SK-N-SH (cell line): Measurements from ENCODE around the gene ACE. TPM values are rescaled to one million over a fixed set of nuclear protein-coding genes. Genes with fewer than 3 reads are reported as not detected.
A peak's percentile ranks its signal among the peaks of the same experiment; 100 is the strongest.

Experiments
- CTCF ChIA-PET: fragments of 300-600, 350-600 bp; formaldehyde crosslinking; extraction: SDS; loops from one replicate; lab custom pipeline; 2021; lab: Yijun Ruan, JAX
- POLR2A ChIA-PET: fragments of 350-600 bp; sonication (Branson Sonifier 250); formaldehyde crosslinking; extraction: SDS; loops from one replicate; lab custom pipeline; 2020; ENCODE audit warnings: antibody characterized with exemption, inconsistent platforms; lab: Yijun Ruan, JAX
- DNase-seq: peaks from one replicate; pipeline ENCODE4 v3.0.0; 2012
- H2AFZ ChIP-seq: fragments of 200-600 bp; sonication (generic); 2 replicates; pipeline ENCODE4 v1.8.1; 2016; ENCODE audit warnings: antibody characterized with exemption, mild to moderate bottlenecking, low read depth
- H3F3A ChIP-seq: fragments of 200-600 bp; sonication (generic); replicated peaks from 2 replicates; pipeline ENCODE3; 2016; ENCODE audit warnings: antibody characterized with exemption, mild to moderate bottlenecking; ENCODE audit not compliant: insufficient read depth
- H3K27ac ChIP-seq, 2 experiments: fragments of 200-500 bp in 1 of 2; fragments of 200-600 bp in 1 of 2; sonication (Bioruptor generic) in 1 of 2; sonication (generic), shearing (Covaris generic) in 1 of 2; 2 replicates each; pipeline versions ENCODE4 v1.5.1 to v1.6.1; 2014 to 2016; ENCODE audit warnings: low read depth in 2 of 2, inconsistent platforms in 1 of 2, low read length in 1 of 2, mild to moderate bottlenecking in 1 of 2, mixed read lengths in 1 of 2
- H3K27me3 ChIP-seq: fragments of 200-600 bp; sonication (generic), shearing (Covaris generic); 2 replicates; pipeline ENCODE4 v1.6.1; 2016; ENCODE audit warnings: mixed run types; ENCODE audit not compliant: insufficient read depth
- H3K36me3 ChIP-seq, 2 experiments: fragments of 200-500 bp in 1 of 2; fragments of 200-600 bp in 1 of 2; sonication (Bioruptor generic) in 1 of 2; sonication (generic) in 1 of 2; replicated peaks in 1 of 2; 2 replicates each; pipeline versions ENCODE3 to v1.5.1; 2014 to 2016; ENCODE audit warnings: low read length in 1 of 2, mild to moderate bottlenecking in 1 of 2; ENCODE audit not compliant: insufficient read depth in 2 of 2, control insufficient read depth in 1 of 2
- H3K4me1 ChIP-seq, 2 experiments: fragments of 200-500 bp in 1 of 2; fragments of 200-600 bp in 1 of 2; sonication (Bioruptor generic) in 1 of 2; sonication (generic), shearing (Covaris generic) in 1 of 2; 2 replicates each; pipeline versions ENCODE4 v1.5.1 to v1.6.1; 2014 to 2016; ENCODE audit warnings: low read depth in 1 of 2, low read length in 1 of 2, mixed run types in 1 of 2; ENCODE audit not compliant: insufficient read depth in 2 of 2, control insufficient read depth in 1 of 2
- H3K4me2 ChIP-seq: fragments of 200-600 bp; sonication (generic), shearing (Covaris generic); 2 replicates; pipeline ENCODE4 v1.6.1; 2017; ENCODE audit warnings: mixed run types
- H3K4me3 ChIP-seq, 2 experiments: fragments of 200-500 bp in 1 of 2; fragments of 200-600 bp in 1 of 2; sonication (Bioruptor generic) in 1 of 2; sonication (generic), shearing (Covaris generic) in 1 of 2; 2 replicates each; pipeline versions ENCODE4 v1.5.1 to v1.8.1; 2014 to 2016; ENCODE audit warnings: low read depth in 2 of 2, inconsistent platforms in 1 of 2, low read length in 1 of 2, mild to moderate bottlenecking in 1 of 2, mixed read lengths in 1 of 2, moderate library complexity in 1 of 2
- H3K79me2 ChIP-seq: fragments of 200-600 bp; sonication (generic); 2 replicates; pipeline ENCODE4 v1.8.1; 2017; ENCODE audit warnings: mild to moderate bottlenecking; ENCODE audit not compliant: insufficient read depth
- H3K9ac ChIP-seq: fragments of 200-600 bp; sonication (generic); 2 replicates; pipeline ENCODE4 v1.6.1; 2017; ENCODE audit warnings: mixed run types
- H3K9me2 ChIP-seq: fragments of 200-600 bp; sonication (generic); 2 replicates; pipeline ENCODE4 v1.6.1; 2017; ENCODE audit warnings: mixed run types
- H3K9me3 ChIP-seq: fragments of 200-600 bp; sonication (generic); 2 replicates; pipeline ENCODE4 v1.6.1; 2017; ENCODE audit warnings: mixed run types, mild to moderate bottlenecking, moderate library complexity
- H4K20me1 ChIP-seq: fragments of 200-600 bp; sonication (generic); 2 replicates; pipeline ENCODE4 v1.6.1; 2017; ENCODE audit warnings: mild to moderate bottlenecking, mixed run types; ENCODE audit not compliant: insufficient read depth
- CHD2 ChIP-seq: fragments of 150-350 bp; IDR thresholded peaks from 2 replicates; pipeline ENCODE4 v1.6.1; 2018; ENCODE audit warnings: low read length; ENCODE audit not compliant: partially characterized antibody
- EP300 ChIP-seq, 2 experiments: IDR thresholded peaks; 2 replicates each; pipeline versions ENCODE4 v1.4.0 to v1.6.1; 2012; ENCODE audit warnings: borderline replicate concordance in 1 of 2, low read depth in 1 of 2, low read length in 1 of 2
- FOXJ3 ChIP-seq: sonication (generic); formaldehyde crosslinking; IDR thresholded peaks from 2 replicates; pipeline ENCODE4 v1.5.1; 2020; ENCODE audit warnings: mild to moderate bottlenecking, missing genetic modification reagents
- MAX ChIP-seq: IDR thresholded peaks from 2 replicates; pipeline ENCODE4 v1.4.0; 2012; ENCODE audit warnings: low read depth
- RCOR1 ChIP-seq: fragments of 150-350 bp; IDR thresholded peaks from 2 replicates; pipeline ENCODE4 v1.6.1; 2017; ENCODE audit warnings: antibody characterized with exemption, low read length
- RXRA ChIP-seq: IDR thresholded peaks from 2 replicates; pipeline ENCODE4 v1.4.0; 2012; ENCODE audit warnings: low read depth, mild to moderate bottlenecking, borderline replicate concordance
- SIN3A ChIP-seq: IDR thresholded peaks from 2 replicates; pipeline ENCODE4 v1.6.1; 2012; ENCODE audit warnings: low read depth, mild to moderate bottlenecking, low read length, moderate library complexity, borderline replicate concordance
- WGBS: methylation state at CpG from one replicate; pipeline ENCODE4 v1.1.6; 2017; ENCODE audit warnings: low lambda C conversion rate; 5-methylcytosine and 5-hydroxymethylcytosine counted together
- polyA plus RNA-seq, 3 experiments: library from polyadenylated mRNA; depleted of rRNA; stranded (reverse); fragments of >200 nt; gene quantifications; 2 replicates each; pipeline ENCODE4 v1.2.3, GENCODE V29; 2012

The ACE gene
- polyA plus RNA-seq, 1 of the 3 experiments (the other 2 are of a cell fraction), result 12.1 TPM

DNA sequence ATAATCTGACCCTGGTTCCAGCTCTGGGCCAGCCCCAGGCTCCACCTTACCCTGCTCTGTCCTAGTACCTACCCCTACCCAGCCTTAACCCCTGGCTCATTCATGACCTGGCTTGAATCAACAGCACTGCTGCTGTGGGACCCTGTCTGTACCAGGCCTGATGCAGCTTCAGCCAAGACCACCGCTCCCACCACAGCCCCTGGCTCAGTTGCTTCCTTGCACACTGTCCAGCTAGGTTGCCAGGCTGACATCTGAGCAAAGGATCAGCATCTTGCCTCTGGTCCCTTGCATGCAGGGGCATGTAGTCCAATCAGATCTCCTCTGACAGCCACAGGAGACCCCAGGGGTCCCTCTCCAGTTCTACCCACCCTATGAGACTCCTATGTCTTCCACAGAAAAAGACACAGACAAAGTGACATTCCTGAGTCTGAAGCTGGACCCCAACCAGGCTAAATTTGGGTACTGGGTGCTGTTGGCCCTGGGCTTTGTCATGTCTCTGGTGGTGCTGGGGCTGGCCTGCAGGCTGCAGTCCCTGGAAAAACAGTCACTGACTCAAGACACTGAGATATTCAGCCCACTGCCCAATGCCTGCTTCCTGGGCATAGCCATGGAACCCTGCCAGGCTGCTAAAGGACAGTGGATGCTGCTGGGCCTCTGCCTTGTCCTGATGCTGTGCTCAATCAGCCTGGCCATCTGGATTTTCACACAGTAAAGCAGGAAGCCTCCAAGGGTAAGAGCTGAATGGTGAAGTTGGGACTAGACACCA lies 42.4 kb downstream of the ACE start:
- CTCF ChIA-PET, result interaction anchor here (0.9 to 1.9 kb wide), 13 partner anchors 13 to 826 kb away, joined by 3 to 7 read pairs (median 4); no protein-coding TSS in a partner anchor
- Histone ChIP-seq H3K4me1 (peaks cover 2 to 42% of the 10 kb centered on the region in 2 experiments; a peak in 1 of 4 replicates), H3K9ac (no peak overlapping the region), H3K27ac (peak overlapping the region in 1 of 2 experiments; percentile 84; a peak in 2 of 4 replicates), H4K20me1 (no peaks in the 10 kb centered on the region; the same call in 1 of the 2 replicates), H3K27me3 (no peaks in the 10 kb centered on the region), H3K4me3 (no peak overlapping the region), H3K4me2 (no peak overlapping the region), H2AFZ (no peak overlapping the region), H3K36me3 (no peaks in the 10 kb centered on the region), H3F3A (no peaks in the 10 kb centered on the region), H3K79me2 (no peaks in the 10 kb centered on the region), H3K9me2 (no peaks in the 10 kb centered on the region), H3K9me3 (no peaks in the 10 kb centered on the region)
- POLR2A ChIA-PET, result interaction anchor here (0.7 to 1.0 kb wide), 2 partner anchors 8 to 43 kb away, joined by 3 read pairs; partner anchors contain the start of gene ACE
- peak; percentile 84 for DNase-seq
- TF ChIP-seq CHD2, result no peak
- peak in 1 of 2 experiments; percentile 53; a peak in 2 of 4 replicates for TF ChIP-seq EP300 (IDR thresholded peaks at IDR 0.05; ENCODE audit: borderline replicate concordance in 1 of 2, low read depth in 1 of 2, low read length in 1 of 2)
- TF ChIP-seq SIN3A, result no peak
- peak; percentile 20; the same call in 1 of the 2 replicates for TF ChIP-seq RCOR1
- WGBS, result 14% methylated on average over 1 of the region's 1 CpG

DNA sequence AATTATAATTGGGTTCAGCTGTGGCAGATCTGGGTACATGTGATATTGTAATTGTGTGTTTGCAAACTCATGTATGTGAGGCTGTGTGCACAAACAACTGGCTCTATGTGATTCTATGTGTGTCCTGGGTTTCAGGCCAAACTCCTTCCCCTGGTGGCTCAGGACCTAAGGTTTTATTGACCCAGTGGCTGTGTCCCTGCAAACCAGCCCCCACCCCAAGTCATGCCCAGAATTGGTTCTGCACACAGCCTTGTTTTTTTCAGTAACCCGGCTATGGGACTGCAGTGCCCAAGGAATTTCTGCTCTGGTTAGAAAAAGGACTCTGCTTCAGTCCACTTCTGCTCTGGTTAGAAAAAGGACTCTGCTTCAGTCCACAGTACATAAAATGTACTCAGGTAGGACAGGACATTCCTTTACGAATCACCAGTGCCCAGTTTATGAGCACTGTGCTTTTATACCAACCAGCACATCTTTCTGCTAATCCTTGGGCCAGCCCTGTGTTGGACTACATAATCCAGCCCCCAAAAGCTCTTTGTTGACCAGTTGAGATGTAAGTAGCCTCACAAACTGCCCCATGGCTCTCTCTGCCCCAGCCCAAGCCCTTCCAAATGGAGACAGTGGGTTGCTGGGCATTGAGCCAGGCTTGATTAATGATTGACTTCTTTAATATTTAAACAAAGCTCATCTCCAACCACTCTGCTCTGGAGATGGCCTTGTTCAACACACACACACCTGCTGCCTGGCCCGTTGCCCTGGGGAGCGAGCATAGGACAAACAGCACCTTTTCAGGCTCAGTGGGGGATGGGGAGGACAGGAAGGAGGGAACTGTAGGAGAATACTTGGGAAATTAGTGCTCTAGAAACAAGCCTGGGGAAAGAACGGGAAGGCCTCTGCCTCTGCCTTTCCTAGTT lies 43.4 kb downstream of the ACE start:
- Histone ChIP-seq H4K20me1 (no peaks in the 10 kb centered on the region; the same call in 1 of the 2 replicates), H3K9ac (no peak overlapping the region), H3K9me3 (no peaks in the 10 kb centered on the region), H3K4me2 (no peak overlapping the region), H3F3A (no peaks in the 10 kb centered on the region), H3K36me3 (no peaks in the 10 kb centered on the region), H3K27ac (peak overlapping the region in 1 of 2 experiments; percentile 84; a peak in 2 of 4 replicates), H3K9me2 (no peaks in the 10 kb centered on the region), H3K79me2 (no peaks in the 10 kb centered on the region), H2AFZ (no peak overlapping the region), H3K27me3 (0 out of 2 replicates have a peak, but pooled peaks cover 1% of the 10 kb centered on the region), H3K4me3 (no peak overlapping the region), H3K4me1 (peaks cover 2 to 49% of the 10 kb centered on the region in 2 experiments; a peak in 1 of 4 replicates)
- TF ChIP-seq RXRA (no peak), MAX (no peak), FOXJ3 (0 out of 2 replicates have a peak, but pooled peaks have one; percentile 26)
- CTCF ChIA-PET, result interaction anchor here (0.6 to 1.9 kb wide), 7 partner anchors 13 to 826 kb away, joined by 3 to 7 read pairs (median 4); no protein-coding TSS in a partner anchor
- POLR2A ChIA-PET, result interaction anchor here (0.7 to 1.0 kb wide), 2 partner anchors 9 to 44 kb away, joined by 3 read pairs; partner anchors contain the start of gene ACE
- no peak for DNase-seq
- 49% methylated on average over 5 of the region's 5 CpGs for WGBS
